NCI-H2227 treated with DMSO at 0.1 percent for 48 hours (cell line): ENCODE data around the gene C3orf20.

Source experiments
- DNase-seq: peaks from one replicate; lab custom pipeline; 2025; lab: John Stamatoyannopoulos, UW

Gene C3orf20

GRCh38 chr3:14758959-14759358 lies 84.0 kb downstream of the C3orf20 start:
- DNase-seq: no peak

GRCh38 chr3:14760185-14760584 lies 85.2 kb downstream of the C3orf20 start:
- no peak for DNase-seq

- DNase-seq: no peak
Observed at GRCh38 chr3:14761121-14761672, 86.3 kb downstream of the C3orf20 start.

- no peak for DNase-seq
Observed at GRCh38 chr3:14761866-14762265, 86.9 kb downstream of the C3orf20 start.

- no peak for DNase-seq
Observed at GRCh38 chr3:14762701-14763100, 87.8 kb downstream of the C3orf20 start.

GRCh38 chr3:14764331-14765059 lies 89.6 kb downstream of the C3orf20 start:
- no peak for DNase-seq

GRCh38 chr3:14765060-14765400 lies 90.1 kb downstream of the C3orf20 start:
- no peak for DNase-seq

- DNase-seq: no peak
Observed at GRCh38 chr3:14765576-14766427, 90.9 kb downstream of the C3orf20 start.

GRCh38 chr3:14766428-14767244 lies 91.7 kb downstream of the C3orf20 start:
- no peak for DNase-seq

GRCh38 chr3:14767245-14768051 lies 92.5 kb downstream of the C3orf20 start:
- DNase-seq: no peak

- DNase-seq: no peak
Observed at GRCh38 chr3:14768182-14768790, 93.3 kb downstream of the C3orf20 start.

- DNase-seq: no peak
Observed at GRCh38 chr3:14768881-14769280, 93.9 kb downstream of the C3orf20 start.

- no peak for DNase-seq
Observed at GRCh38 chr3:14769544-14770325, 94.8 kb downstream of the C3orf20 start.

- no peak for DNase-seq
Observed at GRCh38 chr3:14770591-14770990, 95.7 kb downstream of the C3orf20 start.

- DNase-seq: no peak
Observed at GRCh38 chr3:14771593-14772497, 96.9 kb downstream of the C3orf20 start.

- DNase-seq: no peak
Observed at GRCh38 chr3:14772533-14773138, 97.7 kb downstream of the C3orf20 start.

- DNase-seq: no peak
Observed at GRCh38 chr3:14773281-14773680, 98.3 kb downstream of the C3orf20 start.

- no peak for DNase-seq
Observed at GRCh38 chr3:14773691-14774128, 98.8 kb downstream of the C3orf20 start.

- no peak for DNase-seq
Observed at GRCh38 chr3:14774431-14774830, 99.5 kb downstream of the C3orf20 start.
